Parathyroid adenoma (tissue), 2 donors: ENCODE results near the gene ZNF362.

Source experiments
- H2AFZ ChIP-seq: fragments of 300-600 bp; sonication (generic); one replicate; pipeline ENCODE4 v1.7.0; 2017; ENCODE audit warnings: antibody characterized with exemption, mild to moderate bottlenecking
- H3K27ac ChIP-seq: fragments of 300-600 bp; sonication (generic); one replicate; pipeline ENCODE4 v1.7.0; 2017
- H3K27me3 ChIP-seq: fragments of 300-600 bp; sonication (generic); one replicate; pipeline ENCODE4 v1.7.0; 2017; ENCODE audit warnings: low read length; ENCODE audit not compliant: control insufficient read depth, insufficient read depth
- H3K36me3 ChIP-seq: fragments of 300-600 bp; sonication (generic); one replicate; pipeline ENCODE4 v1.7.0; 2017; ENCODE audit warnings: low read length; ENCODE audit not compliant: control insufficient read depth, insufficient read depth
- H3K4me1 ChIP-seq: fragments of 300-600 bp; sonication (generic); one replicate; pipeline ENCODE4 v1.7.0; 2017; ENCODE audit warnings: control low read depth
- H3K4me2 ChIP-seq: fragments of 300-600 bp; sonication (generic); one replicate; pipeline ENCODE4 v1.7.0; 2017; ENCODE audit warnings: low read length
- H3K4me3 ChIP-seq: fragments of 300-600 bp; sonication (generic); one replicate; pipeline ENCODE4 v1.7.0; 2017; ENCODE audit warnings: low read depth, low read length
- H3K79me2 ChIP-seq: fragments of 300-600 bp; sonication (generic); one replicate; pipeline ENCODE4 v1.7.0; 2017; ENCODE audit warnings: control low read depth
- H3K9ac ChIP-seq: fragments of 300-600 bp; sonication (generic); one replicate; pipeline ENCODE4 v1.7.0; 2017; ENCODE audit warnings: mild to moderate bottlenecking
- H3K9me3 ChIP-seq: fragments of 300-600 bp; sonication (generic); one replicate; pipeline ENCODE4 v1.7.0; 2017; ENCODE audit warnings: low read length; ENCODE audit not compliant: control insufficient read depth
- CTCF ChIP-seq: fragments of 300-600 bp; sonication (generic); IDR thresholded peaks from one replicate; pipeline ENCODE4 v1.7.0; 2017; ENCODE audit warnings: antibody characterized with exemption, mild to moderate bottlenecking
- donor health status: primary hyperparathyroidism.

ZNF362 gene

GRCh38 chr1:33268927-33269610 lies 12.8 kb downstream of the ZNF362 start:
- H3K4me2 ChIP-seq, result no peak overlapping the region
- H3K36me3 ChIP-seq, result no peaks in the 10 kb centered on the region
- H3K9me3 ChIP-seq, result no peaks in the 10 kb centered on the region
- H3K27ac ChIP-seq, result no peak overlapping the region
- H3K9ac ChIP-seq, result no peak overlapping the region
- H2AFZ ChIP-seq, result no peak overlapping the region
- H3K27me3 ChIP-seq, result no peaks in the 10 kb centered on the region
- no peaks in the 10 kb centered on the region for H3K4me1 ChIP-seq
- peaks cover 35% of the 10 kb centered on the region for H3K79me2 ChIP-seq
- H3K4me3 ChIP-seq, result no peak overlapping the region
- no peak for TF ChIP-seq CTCF

- Histone ChIP-seq H3K27ac (no peak overlapping the region), H3K9ac (no peak overlapping the region), H3K36me3 (no peaks in the 10 kb centered on the region), H2AFZ (no peak overlapping the region), H3K27me3 (no peaks in the 10 kb centered on the region), H3K9me3 (no peaks in the 10 kb centered on the region), H3K4me2 (no peak overlapping the region), H3K4me1 (no peaks in the 10 kb centered on the region), H3K4me3 (no peak overlapping the region), H3K79me2 (peaks cover 29% of the 10 kb centered on the region)
- no peak for TF ChIP-seq CTCF
These were observed 13.3 kb downstream of the ZNF362 start for GRCh38 chr1:33269621-33270020.

GRCh38 chr1:33270379-33270778 lies 14.1 kb downstream of the ZNF362 start:
- H3K4me1 ChIP-seq, result no peaks in the 10 kb centered on the region
- no peak overlapping the region for H3K9ac ChIP-seq
- no peak overlapping the region for H3K27ac ChIP-seq
- H3K4me3 ChIP-seq, result no peak overlapping the region
- TF ChIP-seq CTCF, result no peak
- no peak overlapping the region for H3K4me2 ChIP-seq
- peaks cover 24% of the 10 kb centered on the region for H3K79me2 ChIP-seq
- H2AFZ ChIP-seq, result no peak overlapping the region
- H3K27me3 ChIP-seq, result no peaks in the 10 kb centered on the region
- no peaks in the 10 kb centered on the region for H3K36me3 ChIP-seq
- H3K9me3 ChIP-seq, result no peaks in the 10 kb centered on the region

- Histone ChIP-seq H3K9ac (no peak overlapping the region), H3K79me2 (peaks cover 21% of the 10 kb centered on the region), H2AFZ (no peak overlapping the region), H3K27me3 (no peaks in the 10 kb centered on the region), H3K27ac (no peak overlapping the region), H3K4me1 (no peaks in the 10 kb centered on the region), H3K9me3 (no peaks in the 10 kb centered on the region), H3K36me3 (no peaks in the 10 kb centered on the region), H3K4me2 (no peak overlapping the region), H3K4me3 (no peak overlapping the region)
- TF ChIP-seq CTCF, result no peak
These were observed 14.6 kb downstream of the ZNF362 start for GRCh38 chr1:33270808-33271465.
